ENCODE data around the gene OGDH. TPM values are rescaled to one million over a fixed set of nuclear protein-coding genes. Genes with fewer than 3 reads are reported as not detected.

Gene OGDH
- total and polyA plus RNA-seq, 2 of the 13 experiments (the other 11 are each of a cell fraction or from before 2014, with no cell fraction given): 17.4 to 25.4 TPM

DNA sequence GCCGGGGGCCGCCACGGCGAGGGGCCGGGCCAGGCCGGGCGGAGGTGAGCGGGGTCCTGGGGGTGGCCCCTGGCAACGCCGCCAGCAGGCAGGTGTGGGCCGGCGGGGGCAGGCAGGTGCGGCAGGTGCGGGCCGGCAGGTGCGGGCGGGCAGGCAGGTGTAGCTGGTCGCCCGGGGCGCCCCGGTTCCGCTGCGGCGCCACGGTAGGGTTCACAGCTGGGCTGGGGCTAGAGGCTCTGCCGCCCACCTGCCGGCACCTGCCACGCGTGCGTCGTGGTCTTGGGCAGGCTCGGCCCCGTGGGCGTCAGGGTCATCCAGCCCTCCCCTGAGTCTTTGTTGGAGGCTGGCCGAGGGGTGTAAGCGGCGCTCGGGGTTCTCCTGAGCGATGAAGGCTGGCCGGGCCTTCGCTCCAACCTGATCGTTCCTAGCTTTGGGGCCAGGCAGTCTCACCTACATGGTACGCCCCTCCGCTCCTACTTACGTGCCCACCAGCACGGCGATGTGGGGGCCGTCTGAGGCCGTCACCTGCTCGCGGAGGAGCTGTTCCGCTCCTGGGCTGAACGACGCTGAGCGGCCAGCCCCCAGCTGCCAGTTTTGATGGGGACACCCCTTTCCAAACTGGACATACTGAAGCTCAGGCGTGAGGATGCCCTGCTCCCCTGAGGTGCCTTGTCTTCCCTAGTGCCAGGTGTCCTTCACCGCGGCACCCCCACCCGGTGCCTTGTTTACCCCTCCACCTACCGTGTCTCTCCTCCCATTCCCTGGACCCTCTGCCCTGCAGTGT is 142.7 kb downstream of the OGDH start (continued):
- no peak for TF ChIP-seq PAWR (CRISPR knock-in tag; IDR thresholded peaks at IDR 0.05; ENCODE audit: borderline replicate concordance)
- TF ChIP-seq MLLT10 (CRISPR knock-in tag; IDR thresholded peaks at IDR 0.05): no peak
- peak; percentile 70 for TF ChIP-seq AGO2 (optimal IDR thresholded peaks at IDR 0.05; ENCODE audit: low read depth, low read length)
- TF ChIP-seq, protein P1, sequence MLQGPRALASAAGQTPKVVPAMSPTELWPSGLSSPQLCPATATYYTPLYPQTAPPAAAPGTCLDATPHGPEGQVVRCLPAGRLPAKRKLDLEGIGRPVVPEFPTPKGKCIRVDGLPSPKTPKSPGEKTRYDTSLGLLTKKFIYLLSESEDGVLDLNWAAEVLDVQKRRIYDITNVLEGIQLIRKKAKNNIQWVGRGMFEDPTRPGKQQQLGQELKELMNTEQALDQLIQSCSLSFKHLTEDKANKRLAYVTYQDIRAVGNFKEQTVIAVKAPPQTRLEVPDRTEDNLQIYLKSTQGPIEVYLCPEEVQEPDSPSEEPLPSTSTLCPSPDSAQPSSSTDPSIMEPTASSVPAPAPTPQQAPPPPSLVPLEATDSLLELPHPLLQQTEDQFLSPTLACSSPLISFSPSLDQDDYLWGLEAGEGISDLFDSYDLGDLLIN (CRISPR knock-in tag; IDR thresholded peaks at IDR 0.05; ENCODE audit: borderline replicate concordance): no peak
- no peak for TF ChIP-seq MXD4 (CRISPR knock-in tag; IDR thresholded peaks at IDR 0.05)
- TF ChIP-seq ZNF143 (CRISPR knock-in tag; IDR thresholded peaks at IDR 0.05): no peak
- no peak for TF ChIP-seq ZFYVE20 (CRISPR knock-in tag; IDR thresholded peaks at IDR 0.05; ENCODE audit: borderline replicate concordance, low read depth)
- TF ChIP-seq FOXM1 (CRISPR knock-in tag; IDR thresholded peaks at IDR 0.05): no peak
- no peak for TF ChIP-seq ZNF577 (CRISPR knock-in tag; IDR thresholded peaks at IDR 0.05; ENCODE audit: borderline replicate concordance, low read depth)
- TF ChIP-seq, protein P2, sequence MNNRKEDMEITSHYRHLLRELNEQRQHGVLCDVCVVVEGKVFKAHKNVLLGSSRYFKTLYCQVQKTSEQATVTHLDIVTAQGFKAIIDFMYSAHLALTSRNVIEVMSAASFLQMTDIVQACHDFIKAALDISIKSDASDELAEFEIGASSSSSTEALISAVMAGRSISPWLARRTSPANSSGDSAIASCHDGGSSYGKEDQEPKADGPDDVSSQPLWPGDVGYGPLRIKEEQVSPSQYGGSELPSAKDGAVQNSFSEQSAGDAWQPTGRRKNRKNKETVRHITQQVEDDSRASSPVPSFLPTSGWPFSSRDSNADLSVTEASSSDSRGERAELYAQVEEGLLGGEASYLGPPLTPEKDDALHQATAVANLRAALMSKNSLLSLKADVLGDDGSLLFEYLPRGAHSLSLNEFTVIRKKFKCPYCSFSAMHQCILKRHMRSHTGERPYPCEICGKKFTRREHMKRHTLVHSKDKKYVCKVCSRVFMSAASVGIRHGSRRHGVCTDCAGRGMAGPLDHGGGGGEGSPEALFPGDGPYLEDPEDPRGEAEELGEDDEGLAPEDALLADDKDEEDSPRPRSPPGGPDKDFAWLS (CRISPR knock-in tag; IDR thresholded peaks at IDR 0.05; ENCODE audit: borderline replicate concordance): no peak
- TF ChIP-seq, protein P3, sequence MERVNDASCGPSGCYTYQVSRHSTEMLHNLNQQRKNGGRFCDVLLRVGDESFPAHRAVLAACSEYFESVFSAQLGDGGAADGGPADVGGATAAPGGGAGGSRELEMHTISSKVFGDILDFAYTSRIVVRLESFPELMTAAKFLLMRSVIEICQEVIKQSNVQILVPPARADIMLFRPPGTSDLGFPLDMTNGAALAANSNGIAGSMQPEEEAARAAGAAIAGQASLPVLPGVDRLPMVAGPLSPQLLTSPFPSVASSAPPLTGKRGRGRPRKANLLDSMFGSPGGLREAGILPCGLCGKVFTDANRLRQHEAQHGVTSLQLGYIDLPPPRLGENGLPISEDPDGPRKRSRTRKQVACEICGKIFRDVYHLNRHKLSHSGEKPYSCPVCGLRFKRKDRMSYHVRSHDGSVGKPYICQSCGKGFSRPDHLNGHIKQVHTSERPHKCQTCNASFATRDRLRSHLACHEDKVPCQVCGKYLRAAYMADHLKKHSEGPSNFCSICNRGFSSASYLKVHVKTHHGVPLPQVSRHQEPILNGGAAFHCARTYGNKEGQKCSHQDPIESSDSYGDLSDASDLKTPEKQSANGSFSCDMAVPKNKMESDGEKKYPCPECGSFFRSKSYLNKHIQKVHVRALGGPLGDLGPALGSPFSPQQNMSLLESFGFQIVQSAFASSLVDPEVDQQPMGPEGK (CRISPR knock-in tag; IDR thresholded peaks at IDR 0.05): no peak
- no peak for TF ChIP-seq MTF1 (CRISPR knock-in tag; IDR thresholded peaks at IDR 0.05)
- no peak for TF ChIP-seq PTBP1 (IDR thresholded peaks at IDR 0.05; ENCODE audit: low read depth, low read length, poor library complexity, severe bottlenecking)
- no peak for TF ChIP-seq PITX1 (CRISPR knock-in tag; IDR thresholded peaks at IDR 0.05)
- TF ChIP-seq ZNF263 (CRISPR knock-in tag; IDR thresholded peaks at IDR 0.05): no peak
- TF ChIP-seq MAZ (IDR thresholded peaks at IDR 0.05; ENCODE audit: borderline replicate concordance, low read depth, low read length): 0 out of 2 replicates have a peak, but pooled peaks have one; percentile 1
- TF ChIP-seq MAZ (CRISPR knock-in tag; IDR thresholded peaks at IDR 0.05; ENCODE audit: low read depth): no peak
- TF ChIP-seq NFE2L1 (CRISPR knock-in tag; IDR thresholded peaks at IDR 0.05; ENCODE audit: borderline replicate concordance): no peak
- TF ChIP-seq ZFP1 (CRISPR knock-in tag; IDR thresholded peaks at IDR 0.05): no peak
- no peak for TF ChIP-seq ZNF816 (CRISPR knock-in tag; IDR thresholded peaks at IDR 0.05; ENCODE audit: borderline replicate concordance)
- TF ChIP-seq, protein P4, sequence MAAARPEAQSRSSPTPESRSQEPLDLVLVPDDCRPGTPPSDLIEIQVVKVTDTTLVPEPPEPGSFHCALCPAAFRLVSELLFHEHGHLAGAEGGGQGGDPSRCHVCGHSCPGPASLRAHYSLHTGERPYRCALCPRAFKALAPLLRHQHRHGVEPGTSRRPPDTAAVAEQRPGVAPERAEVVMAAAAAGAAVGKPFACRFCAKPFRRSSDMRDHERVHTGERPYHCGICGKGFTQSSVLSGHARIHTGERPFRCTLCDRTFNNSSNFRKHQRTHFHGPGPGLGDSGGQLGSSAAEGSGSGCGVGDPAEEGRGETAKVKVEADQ (CRISPR knock-in tag; IDR thresholded peaks at IDR 0.05; ENCODE audit: borderline replicate concordance): no peak
- TF ChIP-seq, protein P5, sequence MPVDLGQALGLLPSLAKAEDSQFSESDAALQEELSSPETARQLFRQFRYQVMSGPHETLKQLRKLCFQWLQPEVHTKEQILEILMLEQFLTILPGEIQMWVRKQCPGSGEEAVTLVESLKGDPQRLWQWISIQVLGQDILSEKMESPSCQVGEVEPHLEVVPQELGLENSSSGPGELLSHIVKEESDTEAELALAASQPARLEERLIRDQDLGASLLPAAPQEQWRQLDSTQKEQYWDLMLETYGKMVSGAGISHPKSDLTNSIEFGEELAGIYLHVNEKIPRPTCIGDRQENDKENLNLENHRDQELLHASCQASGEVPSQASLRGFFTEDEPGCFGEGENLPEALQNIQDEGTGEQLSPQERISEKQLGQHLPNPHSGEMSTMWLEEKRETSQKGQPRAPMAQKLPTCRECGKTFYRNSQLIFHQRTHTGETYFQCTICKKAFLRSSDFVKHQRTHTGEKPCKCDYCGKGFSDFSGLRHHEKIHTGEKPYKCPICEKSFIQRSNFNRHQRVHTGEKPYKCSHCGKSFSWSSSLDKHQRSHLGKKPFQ (CRISPR knock-in tag; IDR thresholded peaks at IDR 0.05; ENCODE audit: insufficient replicate concordance): no peak
- no peak for TF ChIP-seq ZNF562 (CRISPR knock-in tag; IDR thresholded peaks at IDR 0.05; ENCODE audit: borderline replicate concordance)
